Trophoblast cell (in vitro differentiated cells and primary cell): ENCODE results near the gene SHMT2. TPM values are rescaled to one million over a fixed set of nuclear protein-coding genes. Genes with fewer than 3 reads are reported as not detected.
A peak's percentile ranks its signal among the peaks of the same experiment; 100 is the strongest.

Experiments used
- DNase-seq, 2 donors: peaks; one replicate each; pipeline ENCODE4 v3.0.0-alpha.2; 2016
- H2AFZ ChIP-seq: 2 replicates; pipeline ENCODE4 v1.6.1; 2013; ENCODE audit warnings: low read length, moderate library complexity, mild to moderate bottlenecking; ENCODE audit not compliant: insufficient read depth, poor library complexity
- H2AK5ac ChIP-seq: 2 replicates; pipeline ENCODE4 v1.6.1; 2013; ENCODE audit warnings: mild to moderate bottlenecking, low read length
- H2BK120ac ChIP-seq: 2 replicates; pipeline ENCODE4 v1.6.1; 2013; ENCODE audit warnings: low read length, mild to moderate bottlenecking, moderate library complexity; ENCODE audit not compliant: insufficient read depth, poor library complexity
- H2BK12ac ChIP-seq: 2 replicates; pipeline ENCODE4 v1.6.1; 2013; ENCODE audit warnings: mild to moderate bottlenecking, low read length, moderate library complexity
- H2BK5ac ChIP-seq: 2 replicates; pipeline ENCODE4 v1.6.1; 2013; ENCODE audit warnings: low read length, low read depth, moderate library complexity, mild to moderate bottlenecking; ENCODE audit not compliant: poor library complexity
- H3K14ac ChIP-seq: 2 replicates; pipeline ENCODE4 v1.6.1; 2013; ENCODE audit warnings: mild to moderate bottlenecking, low read length
- H3K18ac ChIP-seq: 2 replicates; pipeline ENCODE4 v1.6.1; 2013; ENCODE audit warnings: mild to moderate bottlenecking, low read length
- H3K23ac ChIP-seq: 2 replicates; pipeline ENCODE4 v1.6.1; 2013; ENCODE audit warnings: low read length
- H3K27ac ChIP-seq: 2 replicates; pipeline ENCODE4 v1.5.1; 2013; ENCODE audit warnings: low read depth, mild to moderate bottlenecking, inconsistent platforms, low read length, moderate library complexity
- H3K27me3 ChIP-seq: 2 replicates; pipeline ENCODE4 v1.6.1; 2013; ENCODE audit warnings: inconsistent platforms, mild to moderate bottlenecking, low read length, moderate library complexity; ENCODE audit not compliant: insufficient read depth
- H3K36me3 ChIP-seq, 2 experiments: 1 replicate in 1 of 2; 2 replicates in 1 of 2; pipeline ENCODE4 v1.6.1; 2013; ENCODE audit warnings: low read length in 2 of 2, mild to moderate bottlenecking in 2 of 2, moderate library complexity in 1 of 2; ENCODE audit not compliant: insufficient read depth in 2 of 2, control insufficient read depth in 1 of 2
- H3K4ac ChIP-seq: 2 replicates; pipeline ENCODE4 v1.6.1; 2013; ENCODE audit warnings: low read depth, mild to moderate bottlenecking, low read length, moderate library complexity
- H3K4me1 ChIP-seq, 2 experiments: 1 replicate in 1 of 2; 2 replicates in 1 of 2; pipeline ENCODE4 v1.6.1; 2013; ENCODE audit warnings: low read length in 2 of 2, mild to moderate bottlenecking in 2 of 2, moderate library complexity in 1 of 2; ENCODE audit not compliant: insufficient read depth in 2 of 2, control insufficient read depth in 1 of 2
- H3K4me2 ChIP-seq: 2 replicates; pipeline ENCODE4 v1.6.1; 2013; ENCODE audit warnings: inconsistent platforms, mild to moderate bottlenecking, low read length, moderate library complexity
- H3K4me3 ChIP-seq: 2 replicates; pipeline ENCODE4 v1.5.1; 2013; ENCODE audit warnings: mild to moderate bottlenecking, low read depth, low read length, inconsistent platforms
- H3K79me1 ChIP-seq: one replicate; pipeline ENCODE4 v1.6.1; 2013; ENCODE audit warnings: low read length
- H3K79me2 ChIP-seq: 2 replicates; pipeline ENCODE4 v1.6.1; 2013; ENCODE audit warnings: low read length, mild to moderate bottlenecking; ENCODE audit not compliant: control insufficient read depth, insufficient read depth, poor library complexity
- H3K9ac ChIP-seq: 2 replicates; pipeline ENCODE4 v1.6.1; 2013; ENCODE audit warnings: mild to moderate bottlenecking, low read length
- H3K9me3 ChIP-seq: 2 replicates; pipeline ENCODE4 v1.6.1; 2013; ENCODE audit warnings: low read depth, mild to moderate bottlenecking, control low read depth, inconsistent platforms, low read length; ENCODE audit not compliant: insufficient read depth
- H4K12ac ChIP-seq: 2 replicates; pipeline ENCODE4 v1.6.1; 2013; ENCODE audit warnings: low read depth, mild to moderate bottlenecking, low read length, moderate library complexity
- H4K8ac ChIP-seq: 2 replicates; pipeline ENCODE4 v1.6.1; 2013; ENCODE audit warnings: low read depth, mild to moderate bottlenecking, low read length, moderate library complexity
- H4K91ac ChIP-seq: one replicate; pipeline ENCODE4 v1.6.1; 2013; ENCODE audit warnings: low read depth, mild to moderate bottlenecking, low read length, moderate library complexity
- WGBS: extraction: QIAGEN DNeasy Blood & Tissue Kit; methylation state at CpG from one replicate; pipeline ENCODE4 v1.1.7; 2013; ENCODE audit warnings: missing lambda C conversion rate; ENCODE audit not compliant: insufficient read length, insufficient coverage; ENCODE audit errors: extremely low coverage; 5-methylcytosine and 5-hydroxymethylcytosine counted together
- polyA plus RNA-seq: library from polyadenylated mRNA; stranded (reverse); fragments of 200-250 nt; gene quantifications from 2 replicates; pipeline ENCODE4 v1.2.3, GENCODE V29; 2013

The SHMT2 gene
- polyA plus RNA-seq: 118 and 120 TPM in 2 replicates

DNA sequence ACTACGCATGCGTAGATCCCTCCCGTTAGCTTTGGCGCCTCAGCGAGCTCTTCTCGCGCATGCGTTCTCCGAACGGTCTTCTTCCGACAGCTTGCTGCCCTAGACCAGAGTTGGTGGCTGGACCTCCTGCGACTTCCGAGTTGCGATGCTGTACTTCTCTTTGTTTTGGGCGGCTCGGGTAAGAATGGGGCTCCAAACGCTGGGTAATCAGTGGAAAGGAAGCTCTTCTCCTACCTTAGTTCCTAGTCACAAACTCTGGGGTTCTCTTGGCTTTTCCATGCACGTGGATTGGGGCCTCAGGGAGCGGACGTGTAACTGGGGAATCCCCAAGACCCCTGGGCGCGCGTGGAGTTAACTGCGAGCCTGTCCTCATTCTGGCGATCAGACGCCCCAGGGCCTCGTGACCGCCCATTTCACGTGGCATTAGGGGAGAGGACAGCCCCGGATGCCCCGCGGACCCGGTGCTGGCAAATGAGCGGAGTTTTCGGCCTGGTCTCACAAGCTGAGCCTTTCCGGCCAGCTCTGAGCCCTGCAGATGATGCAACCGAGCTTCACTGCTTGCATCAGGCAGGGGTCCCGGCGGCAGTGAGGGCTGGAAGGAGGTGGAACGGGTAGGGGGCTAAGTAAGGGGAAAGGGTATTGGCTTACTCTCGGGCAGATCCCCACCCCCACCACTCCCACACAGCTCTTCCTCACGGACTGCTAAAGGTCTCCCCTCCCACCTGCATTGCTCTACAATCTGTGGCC lies at the start of gene SHMT2:
SHMT2 (plus strand) TSS at position 78 of the 747 bp plus-strand sequence; CDS start at position 146, 68 bp downstream.
- Histone ChIP-seq H4K91ac (peak within 1 kb of the TSS; percentile 67), H3K27ac (peak within 1 kb of the TSS; percentile 58), H4K12ac (peak within 1 kb of the TSS; percentile 75), H3K36me3 (peaks cover 36 to 38% of the 10 kb centered on the region in 2 experiments), H3K4me2 (peak within 1 kb of the TSS; percentile 87), H3K9me3 (peaks cover 9% of the 10 kb centered on the region), H3K27me3 (peaks cover 25% of the 10 kb centered on the region), H3K9ac (peak within 1 kb of the TSS; percentile 85), H3K4me3 (peak within 1 kb of the TSS; percentile 78), H3K79me2 (peaks cover 12% of the 10 kb centered on the region), H4K8ac (peak within 1 kb of the TSS; percentile 91), H2AFZ (peak within 1 kb of the TSS; percentile 72), H3K14ac (peak within 1 kb of the TSS; percentile 84), H3K18ac (peak within 1 kb of the TSS; percentile 78), H3K79me1 (peaks cover 11% of the 10 kb centered on the region), H3K4ac (peak within 1 kb of the TSS; percentile 57), H2BK12ac (no peak within 1 kb of the TSS), H2AK5ac (peak within 1 kb of the TSS; percentile 49), H3K4me1 (peaks cover 14 to 15% of the 10 kb centered on the region in 2 experiments), H2BK120ac (peak within 1 kb of the TSS; percentile 67), H2BK5ac (peak within 1 kb of the TSS; percentile 73), H3K23ac (no peak within 1 kb of the TSS)
- no CpG with 5 or more reads among the region's 42 CpGs for WGBS
- peak; percentile 97 to 100 for DNase-seq

DNA sequence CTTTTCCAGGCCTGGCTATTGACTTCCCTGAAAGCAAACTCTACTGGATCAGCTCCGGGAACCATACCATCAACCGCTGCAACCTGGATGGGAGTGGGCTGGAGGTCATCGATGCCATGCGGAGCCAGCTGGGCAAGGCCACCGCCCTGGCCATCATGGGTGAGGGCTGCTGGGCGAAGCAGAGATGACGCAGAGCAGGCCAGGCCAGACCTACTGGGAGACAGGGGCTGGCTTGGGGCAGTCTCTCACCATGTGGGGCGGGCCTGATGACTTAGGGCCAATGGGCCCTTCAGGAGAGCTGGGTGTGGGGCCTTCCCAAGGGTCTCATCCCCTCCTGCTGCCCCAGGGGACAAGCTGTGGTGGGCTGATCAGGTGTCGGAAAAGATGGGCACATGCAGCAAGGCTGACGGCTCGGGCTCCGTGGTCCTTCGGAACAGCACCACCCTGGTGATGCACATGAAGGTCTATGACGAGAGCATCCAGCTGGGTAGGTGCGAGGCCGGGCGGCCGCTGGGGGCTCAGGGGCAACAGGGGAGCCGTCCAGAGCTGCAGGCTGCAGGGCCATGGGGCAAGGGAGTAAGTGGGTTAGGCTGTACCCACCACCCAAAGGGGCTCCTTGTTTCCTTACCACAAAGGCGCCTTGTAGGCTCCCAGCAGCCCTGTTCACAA lies 49.1 kb upstream of the SHMT2 start:
- Histone ChIP-seq H3K4me1 (peaks cover 7 to 8% of the 10 kb centered on the region in 2 experiments), H4K91ac (no peak overlapping the region), H3K79me1 (no peaks in the 10 kb centered on the region), H4K12ac (no peak overlapping the region), H2BK12ac (no peak overlapping the region), H3K27ac (no peak overlapping the region), H3K36me3 (peaks cover 80 to 82% of the 10 kb centered on the region in 2 experiments), H4K8ac (no peak overlapping the region), H3K79me2 (no peaks in the 10 kb centered on the region), H2BK120ac (no peak overlapping the region), H3K4me2 (no peak overlapping the region), H3K14ac (no peak overlapping the region), H3K9me3 (peaks cover 4% of the 10 kb centered on the region), H2AFZ (no peak overlapping the region), H2AK5ac (no peak overlapping the region), H3K23ac (no peak overlapping the region), H2BK5ac (no peak overlapping the region), H3K4ac (no peak overlapping the region), H3K9ac (no peak overlapping the region), H3K18ac (no peak overlapping the region), H3K27me3 (no peaks in the 10 kb centered on the region), H3K4me3 (no peak overlapping the region)
- no peak for DNase-seq
- no CpG with 5 or more reads among the region's 20 CpGs for WGBS

GRCh38 chr12:57181072-57181471 lies 48.4 kb upstream of the SHMT2 start:
- Histone ChIP-seq H2AFZ (no peak overlapping the region), H4K8ac (no peak overlapping the region), H3K36me3 (peaks cover 80 to 82% of the 10 kb centered on the region in 2 experiments), H3K4me2 (no peak overlapping the region), H3K27me3 (no peaks in the 10 kb centered on the region), H2BK120ac (no peak overlapping the region), H2AK5ac (no peak overlapping the region), H2BK12ac (no peak overlapping the region), H3K27ac (peak overlapping the region; percentile 3), H3K23ac (no peak overlapping the region), H3K4me1 (peaks cover 7 to 8% of the 10 kb centered on the region in 2 experiments), H3K79me2 (no peaks in the 10 kb centered on the region), H3K18ac (no peak overlapping the region), H2BK5ac (no peak overlapping the region), H3K4me3 (no peak overlapping the region), H3K79me1 (no peaks in the 10 kb centered on the region), H4K12ac (no peak overlapping the region), H3K9me3 (peaks cover 4% of the 10 kb centered on the region), H3K9ac (no peak overlapping the region), H3K4ac (no peak overlapping the region), H4K91ac (no peak overlapping the region), H3K14ac (no peak overlapping the region)
- no peak for DNase-seq
- no CpG with 5 or more reads among the region's 9 CpGs for WGBS

- no peak overlapping the region for H3K14ac ChIP-seq
- H3K79me2 ChIP-seq: no peaks in the 10 kb centered on the region
- peaks cover 4% of the 10 kb centered on the region for H3K9me3 ChIP-seq
- H3K36me3 ChIP-seq: peaks cover 81 to 83% of the 10 kb centered on the region in 2 experiments
- peak in 1 of 2 donors; percentile 17 for DNase-seq
- H3K4me3 ChIP-seq: no peak overlapping the region
- no peak overlapping the region for H4K12ac ChIP-seq
- no peak overlapping the region for H2AK5ac ChIP-seq
- no peak overlapping the region for H3K4ac ChIP-seq
- H2BK12ac ChIP-seq: no peak overlapping the region
- no peaks in the 10 kb centered on the region for H3K79me1 ChIP-seq
- H4K8ac ChIP-seq: no peak overlapping the region
- WGBS: no CpG with 5 or more reads among the region's 5 CpGs
- no peak overlapping the region for H3K4me2 ChIP-seq
- no peaks in the 10 kb centered on the region for H3K27me3 ChIP-seq
- no peak overlapping the region for H3K18ac ChIP-seq
- no peak overlapping the region for H3K9ac ChIP-seq
- H3K23ac ChIP-seq: no peak overlapping the region
- peaks cover 7 to 8% of the 10 kb centered on the region in 2 experiments for H3K4me1 ChIP-seq
- no peak overlapping the region for H4K91ac ChIP-seq
- H3K27ac ChIP-seq: no peak overlapping the region
- no peak overlapping the region for H2BK120ac ChIP-seq
- H2AFZ ChIP-seq: no peak overlapping the region
- H2BK5ac ChIP-seq: no peak overlapping the region
Observed at GRCh38 chr12:57181561-57182155, 47.9 kb upstream of the SHMT2 start.
